HS-5 (cell line): ENCODE results near the gene NMUR2.

Source experiments
- DNase-seq: peaks from one replicate; pipeline ENCODE4 v3.0.0-alpha.2; 2012; ENCODE audit warnings: low read depth

The NMUR2 gene

DNA sequence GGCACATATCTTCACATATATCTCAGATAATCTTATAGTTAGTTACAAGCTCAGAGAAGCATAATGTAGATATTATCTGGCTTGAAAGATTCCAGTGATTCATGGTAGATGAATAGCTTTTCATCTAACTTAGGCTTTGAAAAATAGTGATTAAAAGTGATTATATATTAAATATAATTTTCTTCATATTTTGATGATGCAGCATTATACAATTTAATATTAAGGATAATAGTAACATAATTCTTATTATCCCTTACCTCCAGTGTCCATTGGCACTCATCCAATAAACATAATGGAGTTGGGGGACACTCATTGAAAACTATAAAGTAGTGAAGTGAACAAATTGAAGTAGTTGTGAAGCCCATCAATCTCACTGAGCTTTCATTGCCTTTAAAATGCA lies 35.8 kb downstream of the NMUR2 start:
- DNase-seq: no peak

DNA sequence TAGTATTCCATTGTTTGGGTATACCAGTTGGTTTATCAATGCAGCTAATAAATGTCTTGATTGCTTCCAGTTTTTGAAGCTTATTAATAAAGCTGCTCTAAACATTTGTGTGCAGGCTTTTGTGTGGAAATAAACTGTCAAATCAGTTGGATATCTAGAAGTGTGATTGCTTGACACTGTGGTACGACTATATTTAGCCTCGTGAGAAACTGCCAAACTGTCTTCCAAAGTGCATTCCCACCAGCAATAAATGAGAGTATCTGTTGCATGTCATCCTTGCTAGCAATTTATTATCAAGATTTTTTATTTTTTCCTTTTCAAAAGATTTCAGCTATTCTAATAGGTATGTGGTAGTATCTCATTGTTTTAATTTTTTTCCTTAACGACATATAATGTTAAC lies 37.5 kb downstream of the NMUR2 start:
- DNase-seq: no peak

DNA sequence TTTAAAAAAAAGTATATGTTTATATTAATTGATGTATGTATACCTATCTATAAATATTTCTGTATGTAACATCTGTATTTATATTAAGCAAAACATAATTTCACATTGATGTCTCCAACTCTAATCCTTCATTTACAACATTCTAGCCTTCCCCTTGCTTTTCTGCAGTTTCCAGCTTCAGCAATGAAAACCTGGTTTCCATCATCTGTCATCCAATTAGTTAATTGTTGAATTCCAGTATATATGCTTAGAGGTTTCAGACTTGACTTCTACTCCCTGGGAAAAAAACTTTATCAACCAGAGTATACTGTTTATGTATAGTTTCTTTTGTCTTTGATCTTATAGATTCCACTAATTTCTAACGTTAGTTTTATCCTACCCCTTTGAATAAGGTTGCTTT lies 38.4 kb downstream of the NMUR2 start:
- no peak for DNase-seq

GRCh38 chr5:152364899-152365298 lies 40.2 kb downstream of the NMUR2 start:
- no peak for DNase-seq

GRCh38 chr5:152364172-152364571 lies 40.9 kb downstream of the NMUR2 start:
- no peak for DNase-seq

DNA sequence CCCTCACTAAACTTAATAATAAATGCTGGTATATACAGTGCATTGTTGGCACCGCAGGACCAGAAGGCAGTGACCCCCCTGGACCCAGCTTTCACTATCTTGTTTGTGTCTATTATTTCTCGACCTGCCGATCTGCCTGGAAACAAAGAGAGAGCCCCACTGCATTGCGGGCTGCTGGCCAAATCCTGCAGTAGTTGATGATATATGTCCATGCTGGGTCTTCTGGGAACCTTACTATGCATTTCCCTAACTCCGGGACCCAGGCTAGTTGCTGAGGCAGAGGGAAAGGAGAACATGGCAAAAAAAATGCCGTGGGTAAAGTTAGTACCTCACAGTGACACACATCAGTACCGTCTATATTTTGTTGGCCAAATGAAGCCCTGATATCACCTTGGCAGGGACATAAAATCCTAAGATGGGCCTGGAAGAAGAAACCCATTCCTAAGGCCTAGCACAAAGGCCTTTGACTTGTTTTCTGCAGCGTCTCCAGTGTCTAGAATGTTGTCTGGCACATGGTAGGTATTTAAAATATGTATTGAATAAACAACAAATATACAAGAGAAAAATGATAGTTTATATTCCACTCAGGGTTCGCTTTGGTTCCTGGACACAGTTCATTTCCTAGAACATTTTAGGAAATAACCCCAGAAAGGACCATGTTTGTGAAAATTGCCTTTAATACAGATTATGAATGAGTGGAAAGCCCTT lies 46.1 kb downstream of the NMUR2 start:
- no peak for DNase-seq

DNA sequence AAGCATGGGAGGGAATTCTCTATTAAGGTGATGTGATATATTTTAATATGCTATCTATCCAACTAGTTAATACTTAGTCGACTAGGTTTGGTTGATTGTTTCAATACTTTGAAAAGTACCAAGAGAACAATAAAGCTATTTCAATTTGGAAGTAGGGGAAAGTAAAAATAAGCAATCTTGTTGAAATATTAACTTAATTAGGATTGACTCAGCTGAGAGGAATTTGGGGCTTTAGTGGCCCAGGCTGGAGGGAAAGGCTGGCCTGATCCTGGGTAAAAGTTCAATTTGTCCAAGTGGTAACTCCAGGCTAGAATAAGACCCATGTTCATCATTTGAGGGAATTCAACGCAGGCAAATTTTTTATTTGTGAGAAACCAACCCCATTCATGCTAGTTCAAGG lies 48.6 kb downstream of the NMUR2 start:
- no peak for DNase-seq

- no peak for DNase-seq
Observed at GRCh38 chr5:152355061-152355460, 50.0 kb downstream of the NMUR2 start.

DNA sequence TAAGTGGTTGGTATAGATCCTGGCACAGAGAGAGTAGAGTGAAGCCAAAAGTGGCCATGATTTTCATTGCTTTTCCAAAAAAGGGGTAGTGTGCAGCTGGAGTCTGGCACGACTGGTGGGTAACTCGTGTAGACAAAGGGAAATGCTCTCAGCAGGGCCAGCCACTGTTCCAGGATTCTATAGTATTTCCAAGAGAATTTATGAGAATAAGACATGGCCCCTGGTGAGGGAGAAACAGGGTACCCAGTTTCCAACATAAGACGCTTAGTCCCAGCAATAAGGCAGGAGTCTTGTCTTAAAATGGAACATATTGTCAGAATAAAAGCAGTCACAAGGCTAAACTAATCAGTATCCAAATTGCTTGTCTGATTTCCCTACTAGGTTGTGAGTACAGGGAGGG lies 52.1 kb downstream of the NMUR2 start:
- no peak for DNase-seq

- DNase-seq: no peak
Observed at GRCh38 chr5:152349683-152350526, 55.2 kb downstream of the NMUR2 start.
